PC-3 (cell line): ENCODE measurements around the gene DNAH5. TPM values are rescaled to one million over a fixed set of nuclear protein-coding genes. Genes with fewer than 3 reads are reported as not detected.

ENCODE experiments used
- ATAC-seq: fragments of 200-7000 bp; cut with Tn5 transposase; 2 replicates; pipeline ENCODE4 v1.9.1; 2020; ENCODE audit warnings: mild to moderate bottlenecking, moderate library complexity
- BruUV-seq: library from RNA; stranded (reverse); fragments of 400-500 nt; replicated peaks from 2 replicates; lab custom pipeline; 2021; lab: Mats Ljungman, UMichigan
- CTCF ChIA-PET: fragments of 300-600 bp; sonication (Branson Sonifier 250); formaldehyde crosslinking; loops from one replicate; lab custom pipeline; 2022; ENCODE audit warnings: antibody characterized with exemption; lab: Charles Lee
- POLR2A ChIA-PET: fragments of 300-600 bp; sonication (Branson Sonifier 250); formaldehyde crosslinking; loops from one replicate; lab custom pipeline; 2022; ENCODE audit warnings: antibody characterized with exemption; ENCODE audit not compliant: unreplicated experiment; lab: Charles Lee
- DNase-seq: peaks from one replicate; pipeline ENCODE4 v3.0.0-alpha.2; 2015
- H2AFZ ChIP-seq: fragments of 300-600 bp; sonication (generic); 2 replicates; pipeline ENCODE4 v1.6.0; 2016; ENCODE audit warnings: antibody characterized with exemption, low read length
- H3F3A ChIP-seq: fragments of 300-600 bp; sonication (generic); one replicate; pipeline ENCODE4 v1.6.0; 2017; ENCODE audit warnings: antibody characterized with exemption, low read length, control low read depth, mild to moderate bottlenecking; ENCODE audit not compliant: unreplicated experiment
- H3K27ac ChIP-seq: fragments of 300-600 bp; sonication (generic); 2 replicates; pipeline ENCODE4 v1.5.1; 2016; ENCODE audit warnings: mild to moderate bottlenecking, low read length
- H3K27me3 ChIP-seq: fragments of 300-600 bp; sonication (generic); 2 replicates; pipeline ENCODE4 v1.6.1; 2016; ENCODE audit warnings: low read length, mixed read lengths
- H3K36me3 ChIP-seq: fragments of 300-600 bp; sonication (generic); 2 replicates; pipeline ENCODE4 v1.6.1; 2016; ENCODE audit warnings: low read depth, mixed run types, low read length, mixed read lengths
- H3K4me1 ChIP-seq: fragments of 300-600 bp; sonication (generic); 2 replicates; pipeline ENCODE4 v1.5.1; 2016; ENCODE audit warnings: low read length; ENCODE audit not compliant: insufficient read depth
- H3K4me2 ChIP-seq: fragments of 300-600 bp; sonication (generic); 2 replicates; pipeline ENCODE4 v1.6.0; 2016; ENCODE audit warnings: low read length
- H3K4me3 ChIP-seq: fragments of 300-600 bp; sonication (generic); 2 replicates; pipeline ENCODE4 v1.5.1; 2016; ENCODE audit warnings: mild to moderate bottlenecking, low read length, mixed read lengths
- H3K79me2 ChIP-seq: fragments of 300-600 bp; sonication (generic); 2 replicates; pipeline ENCODE4 v1.6.1; 2017; ENCODE audit warnings: low read length, mixed read lengths
- H3K9ac ChIP-seq: fragments of 300-600 bp; sonication (generic); 2 replicates; pipeline ENCODE4 v1.6.0; 2016; ENCODE audit warnings: mild to moderate bottlenecking, low read length
- H3K9me2 ChIP-seq: fragments of 300-600 bp; sonication (generic); replicated peaks from 2 replicates; pipeline ENCODE4 v1.6.1; 2016; ENCODE audit warnings: mixed run types, low read length, mixed read lengths
- H3K9me3 ChIP-seq: fragments of 300-600 bp; sonication (generic); 2 replicates; pipeline ENCODE4 v1.6.1; 2016; ENCODE audit warnings: low read length, mixed read lengths
- H4K20me1 ChIP-seq: fragments of 300-600 bp; sonication (generic); 2 replicates; pipeline ENCODE4 v1.6.1; 2016; ENCODE audit warnings: low read length, mixed read lengths
- EZH2 ChIP-seq: fragments of 300-600 bp; sonication (generic); IDR thresholded peaks from one replicate; pipeline ENCODE4 v1.6.1; 2017; ENCODE audit warnings: antibody characterized with exemption, mild to moderate bottlenecking, low read length; ENCODE audit not compliant: unreplicated experiment
- EZH2phosphoT487 ChIP-seq: fragments of 300-600 bp; sonication (generic); IDR thresholded peaks from 2 replicates; pipeline ENCODE4 v1.6.1; 2018; ENCODE audit warnings: mild to moderate bottlenecking, antibody characterized with exemption, low read length, borderline replicate concordance
- intact Hi-C: fragments of 100-400 bp; cut with micrococcal nuclease; formaldehyde crosslinking; loops from 2 replicates; pipeline ENCODE4 v1.9.0; 2023
- total RNA-seq: library from RNA; depleted of rRNA; stranded (reverse); fragments of >200 nt; gene quantifications from 2 replicates; pipeline ENCODE4 v1.2.3, GENCODE V29; 2014
- TF ChIP-seq, protein P1 (sequence below): fragments of 300-600 bp; sonication (generic); conservative IDR thresholded peaks from 2 replicates; pipeline ENCODE4 v1.5.1; 2017; ENCODE audit warnings: antibody characterized with exemption, low read depth, mild to moderate bottlenecking, low read length

DNAH5 gene
- total RNA-seq, 1 experiment from 2014 or later, result 3.5 TPM

DNA sequence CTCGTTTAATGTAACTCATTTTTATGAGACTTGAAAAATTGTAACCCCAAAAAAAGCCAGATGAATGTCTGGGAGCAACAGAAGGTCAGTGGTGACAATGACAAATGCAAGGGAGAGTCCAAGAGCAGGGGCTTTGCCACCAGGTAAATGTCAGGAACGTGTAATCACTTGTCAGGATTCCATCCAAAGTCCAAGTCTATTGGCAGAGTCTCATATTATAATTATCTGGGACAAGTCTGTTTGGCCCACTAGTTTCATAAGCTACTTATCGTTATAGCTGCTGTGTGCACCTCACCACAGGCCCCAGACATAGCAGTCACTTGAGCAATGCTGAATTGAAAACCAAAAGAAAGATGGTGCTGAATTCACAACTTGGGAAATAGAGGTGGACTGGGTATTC lies 180.8 kb downstream of the DNAH5 start:
- TF ChIP-seq, protein P1, sequence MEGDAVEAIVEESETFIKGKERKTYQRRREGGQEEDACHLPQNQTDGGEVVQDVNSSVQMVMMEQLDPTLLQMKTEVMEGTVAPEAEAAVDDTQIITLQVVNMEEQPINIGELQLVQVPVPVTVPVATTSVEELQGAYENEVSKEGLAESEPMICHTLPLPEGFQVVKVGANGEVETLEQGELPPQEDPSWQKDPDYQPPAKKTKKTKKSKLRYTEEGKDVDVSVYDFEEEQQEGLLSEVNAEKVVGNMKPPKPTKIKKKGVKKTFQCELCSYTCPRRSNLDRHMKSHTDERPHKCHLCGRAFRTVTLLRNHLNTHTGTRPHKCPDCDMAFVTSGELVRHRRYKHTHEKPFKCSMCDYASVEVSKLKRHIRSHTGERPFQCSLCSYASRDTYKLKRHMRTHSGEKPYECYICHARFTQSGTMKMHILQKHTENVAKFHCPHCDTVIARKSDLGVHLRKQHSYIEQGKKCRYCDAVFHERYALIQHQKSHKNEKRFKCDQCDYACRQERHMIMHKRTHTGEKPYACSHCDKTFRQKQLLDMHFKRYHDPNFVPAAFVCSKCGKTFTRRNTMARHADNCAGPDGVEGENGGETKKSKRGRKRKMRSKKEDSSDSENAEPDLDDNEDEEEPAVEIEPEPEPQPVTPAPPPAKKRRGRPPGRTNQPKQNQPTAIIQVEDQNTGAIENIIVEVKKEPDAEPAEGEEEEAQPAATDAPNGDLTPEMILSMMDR, result no peak
- no peak for TF ChIP-seq EZH2phosphoT487
- no peak for TF ChIP-seq EZH2
- Histone ChIP-seq H3K27me3 (no peaks in the 10 kb centered on the region), H3K4me3 (no peak overlapping the region), H3K9ac (no peak overlapping the region), H3K79me2 (no peaks in the 10 kb centered on the region), H3K9me2 (no peaks in the 10 kb centered on the region), H3F3A (no peaks in the 10 kb centered on the region), H3K4me1 (no peaks in the 10 kb centered on the region), H3K27ac (no peak overlapping the region), H3K9me3 (no peaks in the 10 kb centered on the region), H4K20me1 (no peaks in the 10 kb centered on the region), H2AFZ (no peak overlapping the region), H3K36me3 (no peaks in the 10 kb centered on the region), H3K4me2 (no peak overlapping the region)
- intact Hi-C loops, result no loop called here
- ATAC-seq (no peak), DNase-seq (no peak)
- no TSS peak for BruUV-seq
- ChIA-PET CTCF (no interaction called here), POLR2A (no interaction called here)

- no peak overlapping the region for H3K4me2 ChIP-seq
- intact Hi-C loops, result loop anchor here (5.0 kb wide), 2 partner anchors 87 to 142 kb away; no protein-coding TSS in a partner anchor
- H3K9ac ChIP-seq, result no peak overlapping the region
- H3K9me2 ChIP-seq, result 0 out of 2 replicates have a peak, but pooled peaks cover 2% of the 10 kb centered on the region
- ChIA-PET CTCF (no interaction called here), POLR2A (no interaction called here)
- H2AFZ ChIP-seq, result no peak overlapping the region
- ATAC-seq, result peak; percentile 27; the same call in 1 of the 2 replicates
- no peaks in the 10 kb centered on the region for H3K9me3 ChIP-seq
- peaks cover 27% of the 10 kb centered on the region for H3K4me1 ChIP-seq
- DNase-seq, result peak; percentile 49
- no peak overlapping the region for H3K4me3 ChIP-seq
- TF ChIP-seq, protein P1, result no peak
- TF ChIP-seq EZH2, result no peak
- no peak for TF ChIP-seq EZH2phosphoT487
- 0 out of 2 replicates have a peak overlapping the region, but pooled peaks have one; percentile 12 for H3K27ac ChIP-seq
- no peaks in the 10 kb centered on the region for H4K20me1 ChIP-seq
- H3K79me2 ChIP-seq, result no peaks in the 10 kb centered on the region
- H3K27me3 ChIP-seq, result no peaks in the 10 kb centered on the region
- BruUV-seq, result no TSS peak
- no peaks in the 10 kb centered on the region for H3K36me3 ChIP-seq
- H3F3A ChIP-seq, result peaks cover 7% of the 10 kb centered on the region
Observed at GRCh38 chr5:13749766-13750165, 194.7 kb downstream of the DNAH5 start.

DNA sequence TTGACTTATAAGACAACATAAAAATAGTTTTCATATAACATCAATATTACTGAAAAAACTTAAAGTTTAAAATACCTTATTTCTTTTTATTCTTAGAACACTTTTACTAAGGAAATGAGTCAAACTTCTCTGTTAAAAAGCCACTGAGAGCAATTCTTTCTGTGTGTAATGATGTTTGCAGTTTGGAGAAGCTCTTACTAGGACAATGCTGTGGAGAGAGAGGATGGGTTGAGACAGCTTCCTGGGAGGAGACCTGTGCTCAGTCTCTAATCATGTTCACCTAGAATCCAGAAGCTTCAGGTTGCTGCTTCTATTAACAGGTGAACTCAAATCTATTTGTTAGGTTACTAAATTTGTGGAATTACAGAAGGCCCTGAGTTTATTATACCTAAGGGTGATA lies 198.5 kb downstream of the DNAH5 start:
- no peaks in the 10 kb centered on the region for H3K27me3 ChIP-seq
- no peaks in the 10 kb centered on the region for H3K36me3 ChIP-seq
- H3K9me2 ChIP-seq, result no peaks in the 10 kb centered on the region
- intact Hi-C loops, result loop anchor here (5.0 kb wide), 2 partner anchors 84 to 139 kb away; no protein-coding TSS in a partner anchor
- peak; percentile 70 for DNase-seq
- H3K79me2 ChIP-seq, result no peaks in the 10 kb centered on the region
- no TSS peak for BruUV-seq
- peak overlapping the region; percentile 90 for H3K27ac ChIP-seq
- peaks cover 39% of the 10 kb centered on the region for H3K4me1 ChIP-seq
- no peaks in the 10 kb centered on the region for H4K20me1 ChIP-seq
- POLR2A ChIA-PET, result no interaction called here
- TF ChIP-seq, protein P1, result no peak
- no peak for TF ChIP-seq EZH2
- TF ChIP-seq EZH2phosphoT487, result no peak
- no peak overlapping the region for H3K4me3 ChIP-seq
- peaks cover 7% of the 10 kb centered on the region for H3F3A ChIP-seq
- ATAC-seq, result peak; percentile 90
- CTCF ChIA-PET, result no interaction called here
- H3K9me3 ChIP-seq, result no peaks in the 10 kb centered on the region
- H2AFZ ChIP-seq, result peak overlapping the region; percentile 12; the same call in 1 of the 2 replicates
- peak overlapping the region; percentile 40 for H3K4me2 ChIP-seq
- H3K9ac ChIP-seq, result peak overlapping the region; percentile 69
